Liver (tissue), 9 donors: ENCODE measurements around the gene ZBTB7B. TPM values are rescaled to one million over a fixed set of nuclear protein-coding genes. Genes with fewer than 3 reads are reported as not detected.

ENCODE experiments used
- DNase-seq: peaks from one replicate; pipeline ENCODE4 v3.0.0-alpha.2; 2017; ENCODE audit warnings: low spot score
- H3K27ac ChIP-seq, 2 donors: one replicate each; pipeline ENCODE4 v1.7.0; 2013; ENCODE audit warnings: inconsistent platforms in 2 of 2, low read length in 2 of 2, control low read depth in 1 of 2, low read depth in 1 of 2, mild to moderate bottlenecking in 1 of 2
- H3K27me3 ChIP-seq, 4 donors: one replicate each; pipeline versions ENCODE4 v1.6.1 to v1.7.0; 2013; ENCODE audit warnings: low read length in 3 of 4, inconsistent platforms in 1 of 4, mild to moderate bottlenecking in 1 of 4, moderate library complexity in 1 of 4; ENCODE audit not compliant: control insufficient read depth in 4 of 4, insufficient read depth in 4 of 4
- H3K36me3 ChIP-seq, 4 donors: one replicate each; pipeline versions ENCODE4 v1.6.1 to v1.7.0; 2013; ENCODE audit warnings: low read length in 3 of 4, mild to moderate bottlenecking in 3 of 4, low read depth in 1 of 4, moderate library complexity in 1 of 4; ENCODE audit not compliant: control insufficient read depth in 4 of 4, insufficient read depth in 3 of 4
- H3K4me1 ChIP-seq, 4 donors: one replicate each; pipeline versions ENCODE4 v1.6.1 to v1.7.0; 2013; ENCODE audit warnings: low read length in 3 of 4, mild to moderate bottlenecking in 3 of 4, moderate library complexity in 1 of 4; ENCODE audit not compliant: control insufficient read depth in 4 of 4, insufficient read depth in 4 of 4
- H3K4me3 ChIP-seq, 3 donors: one replicate each; pipeline versions ENCODE4 v1.6.1 to v1.7.0; 2013; ENCODE audit warnings: low read length in 3 of 3, control low read depth in 1 of 3, low read depth in 1 of 3, mild to moderate bottlenecking in 1 of 3
- H3K9ac ChIP-seq, 2 donors: one replicate each; pipeline ENCODE4 v1.7.0; 2013; ENCODE audit warnings: low read length in 2 of 2, mild to moderate bottlenecking in 2 of 2, moderate library complexity in 2 of 2, control low read depth in 1 of 2, low read depth in 1 of 2
- H3K9me3 ChIP-seq, 4 donors: one replicate each; pipeline versions ENCODE4 v1.6.1 to v1.7.0; 2013; ENCODE audit warnings: low read length in 3 of 4; ENCODE audit not compliant: control insufficient read depth in 4 of 4
- EGR1 ChIP-seq, 2 donors: IDR thresholded peaks; 2 replicates each; pipeline ENCODE4 v1.6.1; 2016 to 2018; ENCODE audit warnings: antibody characterized with exemption in 2 of 2, low read depth in 2 of 2
- FOXA1 ChIP-seq: IDR thresholded peaks from 2 replicates; pipeline ENCODE4 v1.6.1; 2016; ENCODE audit warnings: antibody characterized with exemption
- FOXA2 ChIP-seq: IDR thresholded peaks from 2 replicates; pipeline ENCODE4 v1.6.1; 2016; ENCODE audit warnings: antibody characterized with exemption
- GABPA ChIP-seq, 2 donors: IDR thresholded peaks in 1 of 2; conservative IDR thresholded peaks in 1 of 2; 2 replicates each; pipeline ENCODE4 v1.6.1; 2016; ENCODE audit warnings: antibody characterized with exemption in 2 of 2, mild to moderate bottlenecking in 1 of 2, moderate library complexity in 1 of 2
- HNF4A ChIP-seq, 2 donors: conservative IDR thresholded peaks; 2 replicates each; pipeline ENCODE4 v1.6.1; 2016; ENCODE audit warnings: antibody characterized with exemption in 2 of 2, mild to moderate bottlenecking in 2 of 2
- JUND ChIP-seq, 2 donors: IDR thresholded peaks; 2 replicates each; pipeline ENCODE4 v1.6.1; 2016; ENCODE audit warnings: antibody characterized with exemption in 2 of 2
- MAX ChIP-seq: IDR thresholded peaks from 2 replicates; pipeline ENCODE4 v1.6.1; 2016; ENCODE audit warnings: antibody characterized with exemption
- RAD21 ChIP-seq, 2 donors: IDR thresholded peaks; 2 replicates each; pipeline ENCODE4 v1.6.1; 2016; ENCODE audit warnings: antibody characterized with exemption in 2 of 2, mild to moderate bottlenecking in 2 of 2
- RXRA ChIP-seq, 2 donors: IDR thresholded peaks; 2 replicates each; pipeline ENCODE4 v1.6.1; 2017 to 2018; ENCODE audit warnings: antibody characterized with exemption in 2 of 2, mild to moderate bottlenecking in 1 of 2
- SP1 ChIP-seq: IDR thresholded peaks from 2 replicates; pipeline ENCODE4 v1.6.1; 2018; ENCODE audit warnings: antibody characterized with exemption, mild to moderate bottlenecking
- TAF1 ChIP-seq: conservative IDR thresholded peaks from 2 replicates; pipeline ENCODE4 v1.6.1; 2016; ENCODE audit warnings: antibody characterized with exemption, mild to moderate bottlenecking
- YY1 ChIP-seq: IDR thresholded peaks from 2 replicates; pipeline ENCODE4 v1.6.1; 2016; ENCODE audit warnings: antibody characterized with exemption, mild to moderate bottlenecking
- WGBS: extraction: QIAGEN DNeasy Blood & Tissue Kit; methylation state at CpG from one replicate; pipeline ENCODE4 v1.1.7; 2013; 5-methylcytosine and 5-hydroxymethylcytosine counted together
- polyA plus RNA-seq, 2 donors: library from polyadenylated mRNA; stranded (reverse) in 1 of 2; unstranded in 1 of 2; fragments of 200-250 nt in 1 of 2; fragments of >200 nt in 1 of 2; fragmentation: Nextera tagmentation in 1 of 2; extraction: Ambion mirVana in 1 of 2; gene quantifications; one replicate each; pipeline versions ENCODE4 v1.2.1 to v1.2.3, GENCODE V29; 2013 to 2015
- total RNA-seq, 2 donors: library from RNA; depleted of rRNA; stranded (reverse); fragments of >200 nt; gene quantifications; one replicate each; pipeline ENCODE4 v1.2.3, GENCODE V29; 2014
- TF ChIP-seq, protein P1 (sequence below): IDR thresholded peaks from 2 replicates; pipeline ENCODE4 v1.6.1; 2016; ENCODE audit warnings: antibody characterized with exemption
- TF ChIP-seq, protein P2 (sequence below): fragments of 150-350 bp; IDR thresholded peaks from 2 replicates; pipeline ENCODE4 v1.5.1; 2017; ENCODE audit warnings: improper control_type of control experiment, low read depth, low read length; ENCODE audit not compliant: missing input control
- TF ChIP-seq, protein P3 (sequence below): IDR thresholded peaks from 2 replicates; pipeline ENCODE4 v1.6.1; 2016; ENCODE audit warnings: antibody characterized with exemption, mild to moderate bottlenecking
- TF ChIP-seq, protein P4 (sequence below): IDR thresholded peaks from 2 replicates; pipeline ENCODE4 v1.6.1; 2016; ENCODE audit warnings: antibody characterized with exemption
- donor health status: healthy.
- donor health status: healthy.
- donor health status: healthy.
- donor health status: healthy.
- donor health status: healthy.

ZBTB7B gene
- total and polyA plus RNA-seq, 4 donors: 7.0 to 50.2 (median 21.1) TPM

GRCh38 chr1:155044365-155044764, 41.8 kb downstream of the ZBTB7B start:
- H3K27ac ChIP-seq: peak overlapping the region; percentile 74 to 81
- peaks cover 8 to 46% (median 27%) of the 10 kb centered on the region in 4 donors for H3K4me1 ChIP-seq
- H3K9me3 ChIP-seq: no peaks in the 10 kb centered on the region
- H3K4me3 ChIP-seq: no peak overlapping the region
- no peak overlapping the region for H3K9ac ChIP-seq
- H3K27me3 ChIP-seq: no peaks in the 10 kb centered on the region
- 88% methylated on average over 6 of the region's 6 CpGs for WGBS
- no peak for DNase-seq
- no peak for TF ChIP-seq SP1
- TF ChIP-seq GABPA (IDR thresholded peaks at IDR 0.05 in 1 of 2, conservative IDR thresholded peaks at IDR 0.05 in 1 of 2): no peak
- TF ChIP-seq FOXA2: no peak
- TF ChIP-seq, protein P1, sequence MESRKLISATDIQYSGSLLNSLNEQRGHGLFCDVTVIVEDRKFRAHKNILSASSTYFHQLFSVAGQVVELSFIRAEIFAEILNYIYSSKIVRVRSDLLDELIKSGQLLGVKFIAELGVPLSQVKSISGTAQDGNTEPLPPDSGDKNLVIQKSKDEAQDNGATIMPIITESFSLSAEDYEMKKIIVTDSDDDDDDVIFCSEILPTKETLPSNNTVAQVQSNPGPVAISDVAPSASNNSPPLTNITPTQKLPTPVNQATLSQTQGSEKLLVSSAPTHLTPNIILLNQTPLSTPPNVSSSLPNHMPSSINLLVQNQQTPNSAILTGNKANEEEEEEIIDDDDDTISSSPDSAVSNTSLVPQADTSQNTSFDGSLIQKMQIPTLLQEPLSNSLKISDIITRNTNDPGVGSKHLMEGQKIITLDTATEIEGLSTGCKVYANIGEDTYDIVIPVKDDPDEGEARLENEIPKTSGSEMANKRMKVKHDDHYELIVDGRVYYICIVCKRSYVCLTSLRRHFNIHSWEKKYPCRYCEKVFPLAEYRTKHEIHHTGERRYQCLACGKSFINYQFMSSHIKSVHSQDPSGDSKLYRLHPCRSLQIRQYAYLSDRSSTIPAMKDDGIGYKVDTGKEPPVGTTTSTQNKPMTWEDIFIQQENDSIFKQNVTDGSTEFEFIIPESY: no peak
- no peak for TF ChIP-seq JUND (IDR thresholded peaks at IDR 0.05)
- no peak for TF ChIP-seq EGR1 (IDR thresholded peaks at IDR 0.05; ENCODE audit: low read depth in 2 of 2)
- TF ChIP-seq, protein P2, sequence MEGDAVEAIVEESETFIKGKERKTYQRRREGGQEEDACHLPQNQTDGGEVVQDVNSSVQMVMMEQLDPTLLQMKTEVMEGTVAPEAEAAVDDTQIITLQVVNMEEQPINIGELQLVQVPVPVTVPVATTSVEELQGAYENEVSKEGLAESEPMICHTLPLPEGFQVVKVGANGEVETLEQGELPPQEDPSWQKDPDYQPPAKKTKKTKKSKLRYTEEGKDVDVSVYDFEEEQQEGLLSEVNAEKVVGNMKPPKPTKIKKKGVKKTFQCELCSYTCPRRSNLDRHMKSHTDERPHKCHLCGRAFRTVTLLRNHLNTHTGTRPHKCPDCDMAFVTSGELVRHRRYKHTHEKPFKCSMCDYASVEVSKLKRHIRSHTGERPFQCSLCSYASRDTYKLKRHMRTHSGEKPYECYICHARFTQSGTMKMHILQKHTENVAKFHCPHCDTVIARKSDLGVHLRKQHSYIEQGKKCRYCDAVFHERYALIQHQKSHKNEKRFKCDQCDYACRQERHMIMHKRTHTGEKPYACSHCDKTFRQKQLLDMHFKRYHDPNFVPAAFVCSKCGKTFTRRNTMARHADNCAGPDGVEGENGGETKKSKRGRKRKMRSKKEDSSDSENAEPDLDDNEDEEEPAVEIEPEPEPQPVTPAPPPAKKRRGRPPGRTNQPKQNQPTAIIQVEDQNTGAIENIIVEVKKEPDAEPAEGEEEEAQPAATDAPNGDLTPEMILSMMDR: no peak
- TF ChIP-seq TAF1: no peak
- no peak for TF ChIP-seq YY1
- TF ChIP-seq, protein P3, sequence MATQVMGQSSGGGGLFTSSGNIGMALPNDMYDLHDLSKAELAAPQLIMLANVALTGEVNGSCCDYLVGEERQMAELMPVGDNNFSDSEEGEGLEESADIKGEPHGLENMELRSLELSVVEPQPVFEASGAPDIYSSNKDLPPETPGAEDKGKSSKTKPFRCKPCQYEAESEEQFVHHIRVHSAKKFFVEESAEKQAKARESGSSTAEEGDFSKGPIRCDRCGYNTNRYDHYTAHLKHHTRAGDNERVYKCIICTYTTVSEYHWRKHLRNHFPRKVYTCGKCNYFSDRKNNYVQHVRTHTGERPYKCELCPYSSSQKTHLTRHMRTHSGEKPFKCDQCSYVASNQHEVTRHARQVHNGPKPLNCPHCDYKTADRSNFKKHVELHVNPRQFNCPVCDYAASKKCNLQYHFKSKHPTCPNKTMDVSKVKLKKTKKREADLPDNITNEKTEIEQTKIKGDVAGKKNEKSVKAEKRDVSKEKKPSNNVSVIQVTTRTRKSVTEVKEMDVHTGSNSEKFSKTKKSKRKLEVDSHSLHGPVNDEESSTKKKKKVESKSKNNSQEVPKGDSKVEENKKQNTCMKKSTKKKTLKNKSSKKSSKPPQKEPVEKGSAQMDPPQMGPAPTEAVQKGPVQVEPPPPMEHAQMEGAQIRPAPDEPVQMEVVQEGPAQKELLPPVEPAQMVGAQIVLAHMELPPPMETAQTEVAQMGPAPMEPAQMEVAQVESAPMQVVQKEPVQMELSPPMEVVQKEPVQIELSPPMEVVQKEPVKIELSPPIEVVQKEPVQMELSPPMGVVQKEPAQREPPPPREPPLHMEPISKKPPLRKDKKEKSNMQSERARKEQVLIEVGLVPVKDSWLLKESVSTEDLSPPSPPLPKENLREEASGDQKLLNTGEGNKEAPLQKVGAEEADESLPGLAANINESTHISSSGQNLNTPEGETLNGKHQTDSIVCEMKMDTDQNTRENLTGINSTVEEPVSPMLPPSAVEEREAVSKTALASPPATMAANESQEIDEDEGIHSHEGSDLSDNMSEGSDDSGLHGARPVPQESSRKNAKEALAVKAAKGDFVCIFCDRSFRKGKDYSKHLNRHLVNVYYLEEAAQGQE: no peak
- TF ChIP-seq HNF4A (conservative IDR thresholded peaks at IDR 0.05): no peak
- TF ChIP-seq RXRA (IDR thresholded peaks at IDR 0.05): no peak
- TF ChIP-seq, protein P4, sequence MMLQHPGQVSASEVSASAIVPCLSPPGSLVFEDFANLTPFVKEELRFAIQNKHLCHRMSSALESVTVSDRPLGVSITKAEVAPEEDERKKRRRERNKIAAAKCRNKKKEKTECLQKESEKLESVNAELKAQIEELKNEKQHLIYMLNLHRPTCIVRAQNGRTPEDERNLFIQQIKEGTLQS: no peak
- TF ChIP-seq FOXA1: no peak
- no peaks in the 10 kb centered on the region for H3K36me3 ChIP-seq

DNA sequence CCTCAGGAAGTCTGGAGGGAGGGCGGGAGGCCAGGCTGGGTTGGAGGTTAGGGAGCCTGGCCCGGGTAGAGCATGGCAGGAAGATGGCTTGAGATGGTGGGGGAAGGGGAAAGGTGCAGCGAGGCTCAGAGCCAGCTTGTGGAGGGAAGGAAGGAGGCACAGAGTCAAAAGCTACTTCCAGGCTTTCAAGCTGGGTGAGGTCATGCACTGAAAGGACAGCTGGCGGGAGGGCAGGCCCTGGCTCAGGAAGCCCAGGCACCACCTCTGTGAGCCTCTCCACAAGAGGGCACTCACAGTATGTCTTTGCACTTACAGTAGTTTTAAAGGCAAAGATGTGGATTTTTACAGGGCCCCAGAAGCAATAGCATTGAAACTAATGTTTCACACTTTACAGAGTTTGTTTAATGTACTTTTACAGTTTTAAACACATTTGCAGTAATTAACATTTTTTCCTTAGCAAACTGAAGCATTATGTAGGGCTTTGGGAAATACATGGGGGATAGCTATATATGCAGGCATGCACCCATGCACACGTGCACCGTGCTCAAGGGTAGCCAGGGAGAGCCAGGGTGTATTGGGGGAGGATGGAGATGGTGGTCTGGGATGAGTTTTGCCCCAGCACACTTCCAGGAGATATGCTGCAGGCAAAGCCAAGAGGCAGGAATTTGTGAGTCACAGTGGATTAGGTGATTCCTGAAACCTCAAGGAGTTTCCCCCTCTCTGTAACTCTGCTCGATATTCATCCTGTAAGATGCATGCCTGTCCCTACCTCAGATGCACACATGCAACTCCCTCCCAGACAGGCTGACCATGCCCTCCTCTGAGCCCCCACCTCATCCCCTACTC, 42.4 kb downstream of the ZBTB7B start:
- DNase-seq: peak; percentile 63
- Histone ChIP-seq H3K4me1 (peaks cover 9 to 50% (median 32%) of the 10 kb centered on the region in 4 donors), H3K4me3 (no peak overlapping the region), H3K9me3 (no peaks in the 10 kb centered on the region), H3K9ac (no peak overlapping the region), H3K36me3 (no peaks in the 10 kb centered on the region), H3K27me3 (no peaks in the 10 kb centered on the region), H3K27ac (peak overlapping the region; percentile 74 to 81)
- WGBS: 53% methylated on average over 7 of the region's 7 CpGs
- peak; percentile 72 to 75 for TF ChIP-seq JUND (IDR thresholded peaks at IDR 0.05)
- peak; percentile 60 to 69 for TF ChIP-seq RXRA (IDR thresholded peaks at IDR 0.05)
- no peak for TF ChIP-seq TAF1
- TF ChIP-seq HNF4A (conservative IDR thresholded peaks at IDR 0.05): peak; percentile 27 to 29
- peak; percentile 13 for TF ChIP-seq YY1
- TF ChIP-seq, protein P2: peak; percentile 82
- TF ChIP-seq, protein P4: no peak
- TF ChIP-seq, protein P1: no peak
- no peak for TF ChIP-seq FOXA1
- TF ChIP-seq GABPA (IDR thresholded peaks at IDR 0.05 in 1 of 2, conservative IDR thresholded peaks at IDR 0.05 in 1 of 2): peak in 1 of 2 donors; percentile 22
- peak; percentile 92 for TF ChIP-seq RAD21 (IDR thresholded peaks at IDR 0.05)
- TF ChIP-seq MAX: no peak
